HEK293 (cell line): ENCODE measurements around the gene DEK.

Experiments
- CTCF ChIA-PET: fragments of 350-600 bp; formaldehyde crosslinking; extraction: SDS; loops from one replicate; lab custom pipeline; 2021; ENCODE audit warnings: antibody characterized with exemption; lab: Yijun Ruan, JAX
- POLR2A ChIA-PET: fragments of 300-600 bp; formaldehyde crosslinking; extraction: SDS; loops from one replicate; lab custom pipeline; 2020; ENCODE audit warnings: antibody characterized with exemption, inconsistent platforms; lab: Yijun Ruan, JAX
- H3K27ac ChIP-seq: fragments of 200-500 bp; sonication (Bioruptor generic); 2 replicates; pipeline ENCODE4 v1.5.1; 2014; ENCODE audit warnings: low read depth, low read length, control low read depth, inconsistent platforms; ENCODE audit errors: extremely low read depth
- H3K36me3 ChIP-seq, 2 experiments: fragments of 200-500 bp in 1 of 2; sonication (Bioruptor generic) in 1 of 2; 1 replicate in 1 of 2; 2 replicates in 1 of 2; pipeline ENCODE4 v1.5.1; 2014 to 2017; ENCODE audit warnings: inconsistent platforms in 2 of 2, low read length in 2 of 2; ENCODE audit not compliant: control insufficient read depth in 2 of 2, insufficient read depth in 1 of 2
- H3K4me1 ChIP-seq: fragments of 200-500 bp; sonication (Bioruptor generic); 2 replicates; pipeline ENCODE4 v1.5.1; 2014; ENCODE audit warnings: mild to moderate bottlenecking, low read length, inconsistent platforms; ENCODE audit not compliant: control insufficient read depth, insufficient read depth
- H3K4me3 ChIP-seq: 2 replicates; pipeline ENCODE4 v1.5.1; 2011; ENCODE audit warnings: low read depth, mild to moderate bottlenecking, control low read depth, low read length, moderate library complexity
- H3K9me3 ChIP-seq: fragments of 200-500 bp; sonication (Bioruptor generic); 2 replicates; pipeline ENCODE4 v1.5.1; 2014; ENCODE audit warnings: low read depth, low read length, inconsistent platforms; ENCODE audit not compliant: control insufficient read depth, insufficient read depth
- FEZF1 ChIP-seq: fragments of 450-650 bp; formaldehyde crosslinking; IDR thresholded peaks from 2 replicates; pipeline ENCODE4 v1.5.1; 2016; ENCODE audit warnings: missing biosample characterization, missing genetic modification characterization
- KLF1 ChIP-seq: fragments of 450-650 bp; formaldehyde crosslinking; IDR thresholded peaks from 2 replicates; pipeline ENCODE4 v1.5.1; 2016; ENCODE audit warnings: missing biosample characterization, missing genetic modification characterization
- MEIS1 ChIP-seq: sonication (generic); formaldehyde crosslinking; IDR thresholded peaks from 2 replicates; pipeline ENCODE4 v1.8.1; 2022; ENCODE audit warnings: missing genetic modification reagents, mild to moderate bottlenecking, borderline replicate concordance
- ZFHX2 ChIP-seq: fragments of 450-650 bp; formaldehyde crosslinking; conservative IDR thresholded peaks from 2 replicates; pipeline ENCODE4 v1.5.1; 2016; ENCODE audit warnings: missing biosample characterization, missing genetic modification characterization
- ZFP3 ChIP-seq: fragments of 450-650 bp; formaldehyde crosslinking; IDR thresholded peaks from 2 replicates; pipeline ENCODE4 v1.5.1; 2016; ENCODE audit warnings: low read depth, missing biosample characterization, missing genetic modification characterization
- ZFP41 ChIP-seq: fragments of 450-650 bp; formaldehyde crosslinking; IDR thresholded peaks from 2 replicates; pipeline ENCODE4 v1.5.1; 2016; ENCODE audit warnings: missing biosample characterization, missing genetic modification characterization, borderline replicate concordance
- ZNF121 ChIP-seq: fragments of 450-650 bp; formaldehyde crosslinking; IDR thresholded peaks from 2 replicates; pipeline ENCODE4 v1.5.1; 2016; ENCODE audit warnings: missing biosample characterization, missing genetic modification characterization
- ZNF146 ChIP-seq: fragments of 450-650 bp; formaldehyde crosslinking; IDR thresholded peaks from 2 replicates; pipeline ENCODE4 v1.5.1; 2016; ENCODE audit warnings: missing biosample characterization, missing genetic modification characterization
- ZNF239 ChIP-seq: fragments of 450-650 bp; formaldehyde crosslinking; IDR thresholded peaks from 2 replicates; pipeline ENCODE4 v1.5.1; 2016; ENCODE audit warnings: missing biosample characterization, missing genetic modification characterization
- ZNF274 ChIP-seq, 2 experiments: fragments of 200-500 bp in 1 of 2; fragments of 450-650 bp in 1 of 2; sonication (Bioruptor generic) in 1 of 2; formaldehyde crosslinking in 1 of 2; IDR thresholded peaks; 2 replicates each; pipeline versions ENCODE4 v1.5.1 to v1.6.1; 2014 to 2016; ENCODE audit warnings: borderline replicate concordance in 1 of 2, inconsistent platforms in 1 of 2, low read length in 1 of 2, missing biosample characterization in 1 of 2, missing genetic modification characterization in 1 of 2
- ZNF391 ChIP-seq: fragments of 450-650 bp; formaldehyde crosslinking; IDR thresholded peaks from 2 replicates; pipeline ENCODE4 v1.5.1; 2016; ENCODE audit warnings: low read depth, missing biosample characterization, missing genetic modification characterization, borderline replicate concordance
- ZNF423 ChIP-seq: fragments of 450-650 bp; formaldehyde crosslinking; IDR thresholded peaks from 2 replicates; pipeline ENCODE4 v1.5.1; 2016; ENCODE audit warnings: missing biosample characterization, missing genetic modification characterization
- ZNF521 ChIP-seq: fragments of 450-650 bp; formaldehyde crosslinking; IDR thresholded peaks from 2 replicates; pipeline ENCODE4 v1.5.1; 2017; ENCODE audit warnings: missing biosample characterization, mild to moderate bottlenecking, missing genetic modification characterization
- ZNF664 ChIP-seq: fragments of 450-650 bp; formaldehyde crosslinking; IDR thresholded peaks from 2 replicates; pipeline ENCODE4 v1.5.1; 2016; ENCODE audit warnings: missing biosample characterization, missing genetic modification characterization
- ZNF707 ChIP-seq: fragments of 450-650 bp; formaldehyde crosslinking; IDR thresholded peaks from 2 replicates; pipeline ENCODE4 v1.5.1; 2016; ENCODE audit warnings: missing biosample characterization, missing genetic modification characterization
- TF ChIP-seq, protein P1 (sequence below): fragments of 450-650 bp; formaldehyde crosslinking; IDR thresholded peaks from 2 replicates; pipeline ENCODE4 v1.5.1; 2017; ENCODE audit warnings: missing biosample characterization, missing genetic modification characterization
- TF ChIP-seq, protein P2 (sequence below): fragments of 450-650 bp; formaldehyde crosslinking; IDR thresholded peaks from 2 replicates; pipeline ENCODE4 v1.5.1; 2016; ENCODE audit warnings: missing biosample characterization, missing genetic modification characterization

The DEK gene

DNA sequence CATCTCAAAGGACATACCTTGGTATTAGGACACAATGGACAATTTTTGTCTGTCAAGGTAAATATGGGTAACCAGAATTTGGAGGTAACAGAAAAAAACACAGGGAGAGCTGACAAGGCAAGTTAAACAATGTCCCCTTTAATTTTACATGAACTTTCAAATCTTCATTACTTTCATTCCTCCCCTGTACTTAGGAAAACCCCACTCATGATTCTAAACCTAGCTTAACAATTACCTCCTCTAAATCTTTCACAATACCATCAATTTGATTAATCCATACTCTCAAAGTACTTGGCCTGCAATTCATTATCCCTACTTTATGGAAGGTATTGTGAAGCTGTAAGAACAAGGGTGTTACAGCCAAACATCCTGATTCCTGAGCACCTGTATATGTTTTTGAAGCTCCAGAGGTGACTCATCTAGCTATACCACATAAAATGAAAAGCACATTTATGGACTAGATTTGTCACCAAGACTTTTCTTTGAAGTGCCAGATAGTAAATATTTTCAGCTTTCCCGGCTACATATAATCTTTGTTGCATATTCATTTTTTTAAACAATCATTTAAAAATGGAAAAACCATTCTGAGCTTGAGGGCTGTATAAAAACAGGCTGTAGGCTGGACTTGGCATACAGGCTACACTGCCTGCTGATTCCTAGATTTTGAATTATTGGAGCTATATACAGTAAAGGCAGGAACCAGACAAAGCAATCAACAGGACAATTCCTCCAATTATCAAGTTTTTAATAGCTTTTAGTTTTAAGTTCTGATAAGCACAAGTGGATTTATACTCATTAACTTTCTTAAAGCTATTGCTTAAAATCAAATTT is 22.9 kb downstream of the DEK start:
- Histone ChIP-seq H3K36me3 (peaks cover 58 to 93% of the 10 kb centered on the region in 2 experiments), H3K9me3 (no peaks in the 10 kb centered on the region), H3K4me3 (no peak overlapping the region), H3K4me1 (no peaks in the 10 kb centered on the region), H3K27ac (no peak overlapping the region)
- CTCF ChIA-PET: interaction anchor here (0.8 to 1.2 kb wide), 3 partner anchors 17 to 82 kb away, joined by 4 read pairs; no protein-coding TSS in a partner anchor
- TF ChIP-seq MEIS1 (CRISPR knock-in tag) (no peak), ZNF707 (peak; percentile 96)
- TF ChIP-seq, protein P1, sequence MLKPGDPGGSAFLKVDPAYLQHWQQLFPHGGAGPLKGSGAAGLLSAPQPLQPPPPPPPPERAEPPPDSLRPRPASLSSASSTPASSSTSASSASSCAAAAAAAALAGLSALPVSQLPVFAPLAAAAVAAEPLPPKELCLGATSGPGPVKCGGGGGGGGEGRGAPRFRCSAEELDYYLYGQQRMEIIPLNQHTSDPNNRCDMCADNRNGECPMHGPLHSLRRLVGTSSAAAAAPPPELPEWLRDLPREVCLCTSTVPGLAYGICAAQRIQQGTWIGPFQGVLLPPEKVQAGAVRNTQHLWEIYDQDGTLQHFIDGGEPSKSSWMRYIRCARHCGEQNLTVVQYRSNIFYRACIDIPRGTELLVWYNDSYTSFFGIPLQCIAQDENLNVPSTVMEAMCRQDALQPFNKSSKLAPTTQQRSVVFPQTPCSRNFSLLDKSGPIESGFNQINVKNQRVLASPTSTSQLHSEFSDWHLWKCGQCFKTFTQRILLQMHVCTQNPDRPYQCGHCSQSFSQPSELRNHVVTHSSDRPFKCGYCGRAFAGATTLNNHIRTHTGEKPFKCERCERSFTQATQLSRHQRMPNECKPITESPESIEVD (tag by site-specific recombination): peak; percentile 81
- POLR2A ChIA-PET: interaction anchor here (0.5 to 1.3 kb wide), 5 partner anchors 9 to 23 kb away, joined by 3 to 6 read pairs (median 4); partner anchors contain the start of gene DEK

DNA sequence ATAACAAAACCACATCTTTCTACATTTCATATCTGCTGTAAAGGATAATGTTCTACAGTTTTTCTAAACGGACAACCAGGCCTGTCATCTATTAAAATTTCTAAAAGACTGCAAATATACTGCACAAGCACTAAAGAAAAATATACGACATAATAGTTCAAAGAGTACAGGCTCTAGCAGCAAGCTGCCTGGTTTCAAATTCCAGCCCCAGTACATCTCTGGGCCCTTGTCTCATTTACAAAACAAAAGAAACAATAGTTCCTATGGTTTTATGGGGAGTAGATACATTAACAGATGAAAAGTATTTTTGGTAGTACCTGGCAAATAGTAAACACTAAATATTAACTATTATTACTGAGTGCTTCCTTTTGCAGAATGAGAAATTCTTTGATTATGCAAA is 24.1 kb downstream of the DEK start:
- POLR2A ChIA-PET: no interaction called here
- Histone ChIP-seq H3K27ac (no peak overlapping the region), H3K4me3 (no peak overlapping the region), H3K4me1 (no peaks in the 10 kb centered on the region), H3K9me3 (no peaks in the 10 kb centered on the region; the same call in 1 of the 2 replicates), H3K36me3 (peaks cover 57 to 92% of the 10 kb centered on the region in 2 experiments)
- TF ChIP-seq, protein P2, sequence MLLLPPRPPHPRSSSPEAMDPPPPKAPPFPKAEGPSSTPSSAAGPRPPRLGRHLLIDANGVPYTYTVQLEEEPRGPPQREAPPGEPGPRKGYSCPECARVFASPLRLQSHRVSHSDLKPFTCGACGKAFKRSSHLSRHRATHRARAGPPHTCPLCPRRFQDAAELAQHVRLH (tag by site-specific recombination): no peak
- no peak for TF ChIP-seq ZNF423 (tag by site-specific recombination)
- TF ChIP-seq FEZF1 (tag by site-specific recombination): peak; percentile 36; the same call in 1 of the 2 replicates
- TF ChIP-seq, protein P1 (tag by site-specific recombination): peak; percentile 56
- TF ChIP-seq ZNF239: no peak
- CTCF ChIA-PET: no interaction called here

DNA sequence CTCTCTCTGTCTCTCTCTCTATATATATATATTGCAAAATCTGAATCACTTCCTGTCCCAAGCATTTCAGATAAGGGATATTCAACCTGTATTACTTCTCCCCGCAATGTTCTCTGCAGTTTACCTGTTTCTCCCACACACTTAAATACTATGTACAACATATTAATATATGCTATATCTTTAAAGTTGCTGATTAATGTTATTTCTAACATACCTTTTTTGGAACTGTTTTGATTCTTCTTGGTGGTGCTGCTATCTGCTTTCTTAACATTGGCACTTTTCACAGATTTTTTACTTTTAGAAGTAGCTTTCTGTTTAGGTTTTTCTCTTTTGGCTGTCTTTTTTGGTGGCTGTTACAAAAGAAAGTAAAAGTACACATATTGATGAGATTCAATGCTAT is 27.2 kb downstream of the DEK start:
- CTCF ChIA-PET: no interaction called here
- Histone ChIP-seq H3K9me3 (no peaks in the 10 kb centered on the region; the same call in 1 of the 2 replicates), H3K36me3 (peaks cover 49 to 75% of the 10 kb centered on the region in 2 experiments)

DNA sequence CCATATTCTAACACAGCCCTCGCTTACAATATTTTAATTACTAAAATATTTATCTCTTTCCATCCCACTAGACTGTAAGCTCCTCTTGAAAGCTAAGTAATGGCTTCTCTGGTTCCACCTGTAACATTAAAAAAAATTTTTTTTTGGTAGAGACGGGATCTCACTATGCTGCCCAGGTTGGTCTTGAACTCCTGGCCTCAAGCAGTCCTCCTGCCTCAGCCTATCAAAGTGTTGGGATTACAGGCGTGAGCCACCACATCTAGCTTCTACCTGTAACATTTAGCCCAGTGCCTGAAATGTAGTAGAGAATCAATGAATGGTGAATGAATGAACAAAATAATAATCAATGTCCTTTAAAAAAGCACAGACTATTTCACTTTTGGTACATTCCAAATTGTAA is 28.8 kb downstream of the DEK start:
- POLR2A ChIA-PET: no interaction called here
- Histone ChIP-seq H3K27ac (no peak overlapping the region), H3K4me1 (no peaks in the 10 kb centered on the region), H3K4me3 (no peak overlapping the region), H3K36me3 (peaks cover 53 to 66% of the 10 kb centered on the region in 2 experiments), H3K9me3 (no peaks in the 10 kb centered on the region; the same call in 1 of the 2 replicates)
- TF ChIP-seq ZNF121: 0 out of 2 replicates have a peak, but pooled peaks have one; percentile 26
- TF ChIP-seq ZNF391 (tag by site-specific recombination): no peak
- CTCF ChIA-PET: no interaction called here

More for the DNA sequence above, 27.2 kb downstream of the DEK start:
- H3K4me1 ChIP-seq: no peaks in the 10 kb centered on the region
- H3K4me3 ChIP-seq: no peak overlapping the region
- H3K27ac ChIP-seq: no peak overlapping the region
- no peak for TF ChIP-seq ZNF274 (IDR thresholded peaks at IDR 0.05; ENCODE audit: low read length)
- TF ChIP-seq ZNF274 (tag by site-specific recombination; IDR thresholded peaks at IDR 0.05; ENCODE audit: borderline replicate concordance): no peak
- no peak for TF ChIP-seq ZNF146
- no peak for TF ChIP-seq ZFHX2
- TF ChIP-seq ZNF521 (tag by site-specific recombination): no peak
- no peak for TF ChIP-seq ZFP41
- TF ChIP-seq KLF1 (tag by site-specific recombination): no peak
- no peak for TF ChIP-seq ZNF664 (tag by site-specific recombination)
- TF ChIP-seq ZFP3 (tag by site-specific recombination): no peak
- POLR2A ChIA-PET: no interaction called here
